DMS153 treated with DMSO at 0.1 percent for 48 hours (cell line): Measurements from ENCODE around the gene FSTL3.

Source experiments
- DNase-seq: peaks from one replicate; lab custom pipeline; 2025; ENCODE audit not compliant: unreplicated experiment; lab: John Stamatoyannopoulos, UW

The FSTL3 gene

DNA sequence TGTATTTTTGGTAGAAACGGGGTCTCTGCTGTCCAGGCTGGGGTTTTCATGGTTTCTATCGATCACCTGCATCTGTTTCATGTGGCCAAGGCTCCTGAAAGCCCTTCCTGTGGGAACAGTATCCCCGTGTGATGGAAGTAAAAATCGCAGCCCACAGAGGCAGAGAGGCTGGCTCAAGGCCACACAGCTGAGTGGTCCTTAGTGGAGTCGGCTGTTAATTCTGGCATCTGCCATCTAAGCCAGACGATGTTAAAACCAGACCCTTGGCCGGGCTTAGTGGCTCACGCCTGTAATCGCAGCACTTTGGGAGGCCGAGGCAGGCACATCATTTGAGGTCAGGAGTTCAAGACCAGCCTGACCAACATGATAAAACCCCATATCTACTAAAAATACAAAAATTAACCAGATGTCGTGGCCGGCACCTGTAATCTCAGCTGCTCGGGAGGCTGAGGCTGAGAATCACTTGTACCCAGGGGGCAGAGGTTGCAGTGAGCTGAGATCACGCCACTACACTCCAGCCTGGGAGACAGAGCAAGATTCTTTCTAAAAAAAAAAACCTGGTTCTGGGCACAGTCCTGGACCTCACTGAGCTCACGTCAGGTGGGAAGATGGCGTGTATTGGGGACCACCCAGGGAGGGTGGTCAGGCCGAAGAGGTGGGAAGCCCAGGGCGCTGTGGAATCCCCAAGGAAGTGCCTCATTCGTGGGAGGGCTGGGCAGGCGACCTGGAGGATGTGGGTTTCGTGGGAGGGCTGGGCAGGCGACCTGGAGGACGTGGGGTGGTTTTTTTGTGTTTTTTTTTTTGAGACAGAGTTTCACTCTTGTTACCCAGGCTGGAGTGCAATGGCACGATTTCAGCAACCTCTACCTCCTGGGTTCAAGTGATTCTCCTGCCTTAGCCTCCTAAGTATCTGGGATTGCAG, 56.2 kb downstream of the FSTL3 start:
- no peak for DNase-seq
